Measurements from ENCODE around the gene LRRN3.

LRRN3 gene

GRCh38 chr7:111173528-111173927, 82.6 kb downstream of the LRRN3 start:
- DNase-seq = no peak

GRCh38 chr7:111173990-111174389, 83.1 kb downstream of the LRRN3 start:
- DNase-seq = no peak

- DNase-seq = no peak
These were observed 83.6 kb downstream of the LRRN3 start for GRCh38 chr7:111174510-111174909.

Data from left hindlimb (tissue), 1 donor.